GM19324 (cell line): ENCODE results near the gene KIAA0825.

Source experiments
- ATAC-seq: cut with Tn5 transposase; IDR thresholded peaks from one replicate; pipeline ENCODE4 v1.9.1; 2021; ENCODE audit warnings: mild to moderate bottlenecking, moderate library complexity; ENCODE audit not compliant: unreplicated experiment, low FRiP score

KIAA0825 gene

GRCh38 chr5:94618493-94619328, at the start of gene KIAA0825, which contains the start of gene SLF1:
KIAA0825 (minus strand) TSS chr5:94618604; CDS start chr5:94537126, 81,478 bp downstream.
SLF1 (plus strand) TSS chr5:94618669; CDS start chr5:94628811, 10,142 bp downstream.
- ATAC-seq = peak; percentile 98

GRCh38 chr5:94667937-94668336, 49.5 kb upstream of the KIAA0825 start:
- ATAC-seq = no peak

- ATAC-seq = no peak
Observed at GRCh38 chr5:94661086-94661485, 42.7 kb upstream of the KIAA0825 start.

- no peak for ATAC-seq
Observed at GRCh38 chr5:94660506-94660905, 42.1 kb upstream of the KIAA0825 start.

GRCh38 chr5:94658272-94658671, 39.9 kb upstream of the KIAA0825 start:
- no peak for ATAC-seq

- no peak for ATAC-seq
Observed at GRCh38 chr5:94649874-94650273, 31.5 kb upstream of the KIAA0825 start.

GRCh38 chr5:94646758-94647157, 28.4 kb upstream of the KIAA0825 start:
- ATAC-seq = no peak

- no peak for ATAC-seq
Observed at GRCh38 chr5:94645053-94645452, 26.6 kb upstream of the KIAA0825 start.

GRCh38 chr5:94640176-94640575, 21.8 kb upstream of the KIAA0825 start:
- ATAC-seq = no peak

- peak; percentile 75 for ATAC-seq
Observed at GRCh38 chr5:94632024-94632423, 13.6 kb upstream of the KIAA0825 start.

- ATAC-seq = no peak
Observed at GRCh38 chr5:94627191-94627590, 8.8 kb upstream of the KIAA0825 start.

- ATAC-seq = no peak
Observed at GRCh38 chr5:94623877-94624276, 5.5 kb upstream of the KIAA0825 start.

- ATAC-seq = no peak
Observed at GRCh38 chr5:94623011-94623410, 4.6 kb upstream of the KIAA0825 start.

- no peak for ATAC-seq
Observed at GRCh38 chr5:94621763-94622162, 3.4 kb upstream of the KIAA0825 start.

GRCh38 chr5:94620256-94620655, 1.9 kb upstream of the KIAA0825 start:
- ATAC-seq = no peak

- peak; percentile 40 for ATAC-seq
Observed at GRCh38 chr5:94618029-94618492, 343 bp downstream of the KIAA0825 start.

- no peak for ATAC-seq
Observed at GRCh38 chr5:94615862-94616261, 2.5 kb downstream of the KIAA0825 start.

GRCh38 chr5:94614156-94614805, 4.1 kb downstream of the KIAA0825 start:
- ATAC-seq = no peak

- no peak for ATAC-seq
Observed at GRCh38 chr5:94613583-94613982, 4.8 kb downstream of the KIAA0825 start.

- ATAC-seq = no peak
Observed at GRCh38 chr5:94595281-94595840, 23.0 kb downstream of the KIAA0825 start.
